SK-N-MC (cell line): ENCODE measurements around the gene CRACDL.

Source experiments
- EZH2 ChIP-seq: fragments of 200-600 bp; sonication (generic); IDR thresholded peaks from one replicate; pipeline ENCODE4 v1.6.1; 2017; ENCODE audit warnings: antibody characterized with exemption
- POLR2AphosphoS5 ChIP-seq: IDR thresholded peaks from 2 replicates; pipeline ENCODE4 v1.6.1; 2012; ENCODE audit warnings: mild to moderate bottlenecking, low read depth, low read length, borderline replicate concordance

- TF ChIP-seq POLR2AphosphoS5 = no peak
- TF ChIP-seq EZH2 = no peak
These were observed 42.1 kb downstream of the CRACDL start for GRCh38 chr2:98893911-98894321.
